ENCODE results near the gene RNF214.
"Not testable (repeated sequence)": the region's sequence is repeated elsewhere in the genome, so short reads cannot be mapped to it uniquely, and the experiment has no call there.

The RNF214 gene

DNA sequence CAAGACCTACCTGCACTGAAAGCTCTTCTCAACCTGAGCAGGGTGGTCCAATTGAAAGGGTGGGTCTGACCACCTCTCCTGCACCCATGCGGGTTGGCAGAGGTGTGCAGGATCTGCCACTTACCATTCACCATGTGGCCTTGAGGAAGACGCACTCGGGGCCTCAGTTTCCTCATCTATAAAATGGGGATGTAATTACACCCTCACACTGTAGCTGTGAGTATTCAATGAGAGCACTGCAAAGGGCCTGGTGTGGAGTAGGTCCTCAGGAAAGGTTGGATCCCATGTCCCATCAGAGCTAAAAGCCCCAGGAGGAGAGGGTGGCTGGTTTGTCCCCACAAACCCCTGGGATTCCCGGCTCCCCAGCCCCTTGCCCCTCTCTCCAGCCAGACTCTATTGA is 33.9 kb upstream of the RNF214 start:
- DNase-seq = no peak

DNA sequence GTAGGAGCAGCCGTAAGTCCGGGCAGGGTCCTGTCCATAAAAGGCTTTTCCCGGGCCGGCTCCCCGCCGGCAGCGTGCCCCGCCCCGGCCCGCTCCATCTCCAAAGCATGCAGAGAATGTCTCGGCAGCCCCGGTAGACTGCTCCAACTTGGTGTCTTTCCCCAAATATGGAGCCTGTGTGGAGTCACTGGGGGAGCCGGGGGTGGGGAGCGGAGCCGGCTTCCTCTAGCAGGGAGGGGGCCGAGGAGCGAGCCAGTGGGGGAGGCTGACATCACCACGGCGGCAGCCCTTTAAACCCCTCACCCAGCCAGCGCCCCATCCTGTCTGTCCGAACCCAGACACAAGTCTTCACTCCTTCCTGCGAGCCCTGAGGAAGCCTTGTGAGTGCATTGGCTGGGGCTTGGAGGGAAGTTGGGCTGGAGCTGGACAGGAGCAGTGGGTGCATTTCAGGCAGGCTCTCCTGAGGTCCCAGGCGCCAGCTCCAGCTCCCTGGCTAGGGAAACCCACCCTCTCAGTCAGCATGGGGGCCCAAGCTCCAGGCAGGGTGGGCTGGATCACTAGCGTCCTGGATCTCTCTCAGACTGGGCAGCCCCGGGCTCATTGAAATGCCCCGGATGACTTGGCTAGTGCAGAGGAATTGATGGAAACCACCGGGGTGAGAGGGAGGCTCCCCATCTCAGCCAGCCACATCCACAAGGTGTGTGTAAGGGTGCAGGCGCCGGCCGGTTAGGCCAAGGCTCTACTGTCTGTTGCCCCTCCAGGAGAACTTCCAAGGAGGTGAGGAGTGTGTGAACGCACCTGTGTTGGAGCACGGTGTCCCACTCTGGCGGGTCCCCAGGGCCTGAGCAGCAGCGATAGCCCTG is 33.2 kb upstream of the RNF214 start, which contains the start of gene TAGLN:
Gene TAGLN, plus strand, starts transcription at position 318 of the 863 bp plus-strand sequence. CDS start 3,644 bp downstream, outside the sequence.
- no peak for DNase-seq

DNA sequence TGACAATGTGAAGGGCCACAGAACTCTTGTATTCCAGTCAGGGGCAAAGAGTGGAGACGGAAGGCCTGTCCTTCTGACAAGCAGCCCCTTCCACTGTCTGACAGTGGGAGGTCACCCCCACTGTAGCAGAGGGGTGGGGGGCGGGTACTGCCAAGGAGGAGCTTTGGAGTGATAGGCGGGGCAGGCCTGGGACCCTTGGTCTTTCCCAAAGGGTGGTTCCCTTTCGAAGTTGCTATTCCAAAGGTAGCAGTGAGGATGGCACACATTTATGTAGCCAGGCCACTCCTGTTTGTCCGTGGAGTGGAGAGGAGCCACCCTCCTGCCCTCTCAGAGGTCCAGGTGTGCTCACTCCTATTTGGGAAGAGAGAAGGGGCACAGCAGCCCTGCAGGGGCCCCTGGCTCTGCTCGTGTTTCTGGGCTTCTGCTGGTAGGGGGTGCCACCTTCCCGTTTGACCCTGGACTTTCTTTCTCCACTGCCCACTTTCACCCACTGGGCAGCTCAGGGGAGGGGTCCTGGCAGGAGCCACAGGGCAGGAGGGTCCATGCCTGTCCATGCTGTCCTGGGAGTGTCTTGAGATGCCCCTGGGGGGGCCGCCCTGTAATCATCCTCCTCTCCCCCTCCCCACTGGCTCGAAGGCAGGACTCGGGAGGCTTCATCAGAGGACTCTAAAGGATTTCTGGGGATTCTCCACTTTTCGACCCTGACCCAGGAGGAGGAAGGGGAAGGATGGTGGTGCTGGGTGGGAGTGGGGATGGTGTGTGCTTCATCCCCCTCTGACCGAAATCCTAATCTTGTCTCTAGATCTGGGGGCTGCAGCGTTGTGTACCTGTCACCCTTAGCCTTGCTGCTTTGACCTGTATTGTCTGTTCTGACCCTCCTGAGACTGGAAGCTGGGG is 32.3 kb upstream of the RNF214 start:
- no peak for DNase-seq

DNA sequence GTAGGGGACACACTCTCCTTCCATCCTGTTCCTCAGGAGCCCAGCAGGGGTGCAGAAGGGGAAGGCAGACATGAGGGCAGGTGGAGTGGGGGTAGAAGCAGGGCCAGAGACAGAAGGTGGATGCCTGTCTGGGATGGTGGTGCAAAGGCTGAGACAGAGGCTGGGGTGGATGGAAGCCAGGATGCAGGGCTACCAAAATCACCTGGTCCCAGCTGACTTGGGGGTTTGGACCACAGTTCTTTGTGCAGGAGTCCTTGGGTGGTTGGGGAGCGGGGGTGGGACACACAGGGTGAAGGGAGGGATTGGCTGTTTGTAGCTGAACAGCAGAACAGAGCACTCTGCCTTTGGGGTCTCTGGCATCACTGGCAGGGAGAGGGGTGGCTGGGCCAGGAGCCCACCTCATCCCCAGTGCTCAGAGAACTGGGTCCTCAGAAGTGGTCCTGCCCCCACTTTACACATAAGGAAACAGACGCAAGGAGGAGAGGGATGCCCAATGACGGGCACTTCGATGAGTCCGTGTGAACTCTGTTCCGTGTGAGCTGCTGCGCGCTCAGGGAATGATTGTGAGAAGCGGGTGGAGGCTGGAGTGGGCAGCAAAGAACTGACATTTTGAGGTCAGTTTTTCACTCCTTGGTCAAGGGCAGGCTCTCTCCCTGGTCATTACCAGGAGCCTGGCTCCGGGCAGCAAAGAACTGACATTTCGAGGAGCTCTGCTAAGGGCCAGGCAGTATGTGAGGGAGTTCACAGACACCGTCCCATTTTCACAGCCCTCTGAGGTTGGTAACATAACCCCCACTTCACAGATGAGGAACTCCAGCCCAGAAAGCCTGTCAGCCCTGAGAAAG is 31.4 kb upstream of the RNF214 start:
- no peak for DNase-seq

DNA sequence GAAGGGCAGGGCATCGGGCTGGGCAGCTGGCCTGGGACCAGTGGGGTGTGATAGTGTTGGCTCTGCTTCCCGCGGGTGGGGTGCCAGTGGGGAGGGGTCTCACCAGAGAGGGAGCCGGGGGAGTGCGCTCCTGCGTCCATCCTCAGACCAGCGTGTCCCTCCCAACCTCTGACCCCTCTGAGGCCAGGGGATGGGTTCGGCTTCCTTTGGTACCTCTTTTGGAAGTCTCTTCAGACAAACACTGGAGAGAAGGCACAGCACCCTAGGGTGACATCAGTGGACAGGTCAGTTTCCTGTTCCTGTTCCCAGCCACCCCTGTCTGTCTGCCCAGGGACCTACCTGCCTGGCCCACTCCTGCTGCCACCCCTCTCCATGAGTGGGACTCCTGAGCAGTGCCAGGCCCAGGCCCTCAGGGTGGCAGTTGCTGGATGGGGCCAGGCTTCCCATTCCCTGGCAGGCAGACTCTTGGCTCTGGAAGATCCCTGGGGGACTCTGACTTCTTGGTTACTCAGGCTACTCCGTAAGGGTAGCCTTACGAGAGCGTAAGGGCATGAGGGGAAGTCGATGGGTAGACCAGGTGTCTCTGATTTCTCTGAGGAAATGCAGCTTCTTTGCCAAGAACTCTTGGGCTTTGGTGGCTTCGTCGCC is 30.7 kb upstream of the RNF214 start:
- DNase-seq = no peak

DNA sequence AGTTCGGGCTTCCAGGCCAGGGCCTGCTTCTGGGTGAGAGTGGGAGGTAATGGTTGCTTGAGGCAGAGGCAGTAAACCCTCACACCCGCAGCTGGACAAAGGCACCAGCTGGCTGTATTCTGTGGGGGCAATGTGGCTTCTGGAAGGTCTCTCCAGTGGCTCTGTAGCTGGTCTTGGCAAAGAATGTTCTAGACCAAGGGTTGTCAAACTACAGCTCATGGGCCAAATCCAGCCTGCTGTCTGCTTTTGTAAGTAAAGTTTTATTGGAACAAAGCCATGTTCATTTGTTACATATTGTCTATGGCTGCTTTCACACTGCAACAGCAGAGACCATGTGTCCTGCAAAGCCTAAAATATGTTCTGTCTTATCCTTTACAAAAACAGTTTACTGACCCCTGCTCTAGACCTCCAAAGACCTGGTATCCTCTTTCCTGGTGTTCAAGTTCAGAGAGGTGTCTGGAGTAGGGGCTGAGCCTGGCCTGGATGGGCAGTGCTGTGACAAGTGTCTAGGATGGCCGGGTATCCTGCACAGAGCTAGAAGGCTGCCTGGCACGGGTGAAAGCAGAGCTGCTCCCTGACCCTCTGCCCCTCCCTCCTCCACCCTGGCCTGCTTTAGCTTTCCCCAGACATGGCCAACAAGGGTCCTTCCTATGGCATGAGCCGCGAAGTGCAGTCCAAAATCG is 29.9 kb upstream of the RNF214 start:
- DNase-seq = no peak

DNA sequence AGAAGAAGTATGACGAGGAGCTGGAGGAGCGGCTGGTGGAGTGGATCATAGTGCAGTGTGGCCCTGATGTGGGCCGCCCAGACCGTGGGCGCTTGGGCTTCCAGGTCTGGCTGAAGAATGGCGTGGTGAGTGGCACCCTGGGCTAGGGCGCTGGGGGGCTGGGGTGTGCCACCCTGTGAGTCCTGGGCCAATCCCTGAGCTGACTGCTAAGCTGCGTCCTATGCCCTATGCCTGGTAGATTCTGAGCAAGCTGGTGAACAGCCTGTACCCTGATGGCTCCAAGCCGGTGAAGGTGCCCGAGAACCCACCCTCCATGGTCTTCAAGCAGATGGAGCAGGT is 29.4 kb upstream of the RNF214 start:
- no peak for DNase-seq

DNA sequence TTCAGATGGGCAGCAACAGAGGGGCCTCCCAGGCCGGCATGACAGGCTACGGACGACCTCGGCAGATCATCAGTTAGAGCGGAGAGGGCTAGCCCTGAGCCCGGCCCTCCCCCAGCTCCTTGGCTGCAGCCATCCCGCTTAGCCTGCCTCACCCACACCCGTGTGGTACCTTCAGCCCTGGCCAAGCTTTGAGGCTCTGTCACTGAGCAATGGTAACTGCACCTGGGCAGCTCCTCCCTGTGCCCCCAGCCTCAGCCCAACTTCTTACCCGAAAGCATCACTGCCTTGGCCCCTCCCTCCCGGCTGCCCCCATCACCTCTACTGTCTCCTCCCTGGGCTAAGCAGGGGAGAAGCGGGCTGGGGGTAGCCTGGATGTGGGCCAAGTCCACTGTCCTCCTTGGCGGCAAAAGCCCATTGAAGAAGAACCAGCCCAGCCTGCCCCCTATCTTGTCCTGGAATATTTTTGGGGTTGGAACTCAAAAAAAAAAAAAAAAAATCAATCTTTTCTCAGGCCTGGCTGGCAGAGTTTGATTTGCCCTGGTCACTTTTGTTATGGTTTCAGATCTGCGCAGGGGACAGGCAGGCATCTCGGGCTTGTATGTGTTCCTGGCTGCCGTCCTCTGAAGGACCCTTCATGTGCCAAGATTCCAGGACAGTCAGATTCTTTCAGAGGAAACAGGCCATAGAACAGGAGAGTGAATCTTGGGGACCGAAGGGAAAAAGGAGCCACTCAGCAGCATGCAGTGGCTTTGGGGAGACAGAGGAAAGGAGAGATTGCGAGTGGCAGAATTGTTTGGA is 28.0 kb upstream of the RNF214 start:
- no peak for DNase-seq

DNA sequence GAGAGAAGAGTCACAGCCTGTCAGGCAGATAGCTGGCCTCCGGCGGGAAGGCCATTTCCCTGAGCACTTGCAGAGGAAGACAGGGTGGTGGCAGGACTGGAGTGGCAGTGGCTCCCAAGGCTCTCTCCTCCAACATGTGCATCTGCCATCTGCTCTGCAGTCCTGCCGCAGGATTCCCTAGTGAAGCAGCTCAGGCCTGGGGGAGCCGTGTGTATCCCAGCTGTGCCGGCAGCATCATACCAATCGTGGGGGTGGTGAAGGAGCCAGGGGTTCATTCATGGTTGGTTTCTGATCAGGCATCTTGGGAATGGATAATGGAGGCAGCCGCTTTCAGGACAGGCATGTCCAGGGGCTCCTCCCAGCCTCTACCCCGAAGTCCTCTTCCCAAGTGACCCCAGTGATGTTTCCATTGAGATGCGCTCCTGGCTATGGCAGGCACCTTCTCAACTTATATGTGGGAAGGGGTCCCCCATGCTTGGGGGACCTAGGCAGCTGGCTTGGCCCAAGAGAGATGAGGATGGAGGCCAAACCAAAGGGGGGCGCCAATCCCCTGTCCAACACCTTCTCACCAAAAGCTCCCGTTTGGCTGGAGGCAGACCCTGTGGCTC is 27.2 kb upstream of the RNF214 start:
- DNase-seq = no peak

DNA sequence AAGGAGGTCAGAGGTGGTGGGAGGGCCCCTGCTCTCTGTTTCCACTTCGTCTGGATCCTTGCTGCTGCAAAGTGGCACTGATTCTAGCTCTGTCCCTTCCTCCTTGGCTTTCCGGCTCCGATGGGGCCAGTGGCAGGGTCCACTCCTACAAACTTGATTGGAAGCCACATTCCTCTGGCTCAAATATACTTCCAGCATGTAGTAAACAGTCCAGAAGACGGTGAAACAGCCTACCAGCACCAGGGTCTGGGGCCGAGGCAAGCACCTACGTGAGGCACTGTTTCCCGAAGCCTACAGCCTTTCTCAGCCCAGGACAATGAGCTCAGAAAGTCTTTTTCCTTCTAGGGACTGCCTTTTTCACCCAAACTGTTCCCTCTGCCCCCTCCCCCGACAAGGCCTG is 26.4 kb upstream of the RNF214 start:
- not testable (repeated sequence) for DNase-seq

DNA sequence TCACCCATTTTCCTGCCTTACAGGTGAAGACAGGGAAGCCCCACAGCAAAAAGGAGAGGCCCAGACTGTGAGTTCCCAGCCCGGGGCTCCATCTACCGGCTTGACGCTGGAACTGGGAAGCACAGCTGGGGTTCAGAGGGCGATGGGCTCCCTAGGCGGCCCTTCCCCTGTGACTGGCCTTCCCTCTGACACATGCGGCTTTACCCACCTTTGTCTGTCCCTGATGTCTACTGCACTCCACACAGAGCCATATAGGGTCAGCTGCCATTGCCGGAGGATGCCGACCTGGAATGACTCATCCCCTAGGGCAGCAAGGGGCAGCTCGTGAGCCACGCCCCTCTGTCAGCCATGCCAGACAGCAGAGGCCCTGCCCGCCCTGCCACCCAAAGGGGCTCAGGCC is 25.6 kb upstream of the RNF214 start:
- not testable (repeated sequence) for DNase-seq

DNA sequence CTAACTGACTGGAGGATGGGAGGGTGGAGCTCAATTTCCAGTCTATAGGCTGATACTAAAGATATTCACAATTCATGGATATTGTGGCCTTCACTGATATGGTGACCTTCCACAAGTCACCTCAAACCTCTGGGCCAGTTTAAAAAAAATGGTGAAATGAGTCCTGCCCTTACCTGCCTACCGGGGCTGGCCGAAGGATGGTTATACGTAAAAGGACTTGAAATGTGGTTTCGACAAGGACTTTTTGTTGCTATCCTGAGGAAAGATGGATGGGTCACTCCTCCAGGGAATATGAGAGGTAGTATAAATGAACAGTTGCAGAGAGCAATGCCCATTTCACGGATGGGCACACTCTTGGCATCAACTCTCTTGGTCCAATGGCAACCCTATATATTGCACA is 25.0 kb upstream of the RNF214 start:
- DNase-seq = not testable (repeated sequence)

DNA sequence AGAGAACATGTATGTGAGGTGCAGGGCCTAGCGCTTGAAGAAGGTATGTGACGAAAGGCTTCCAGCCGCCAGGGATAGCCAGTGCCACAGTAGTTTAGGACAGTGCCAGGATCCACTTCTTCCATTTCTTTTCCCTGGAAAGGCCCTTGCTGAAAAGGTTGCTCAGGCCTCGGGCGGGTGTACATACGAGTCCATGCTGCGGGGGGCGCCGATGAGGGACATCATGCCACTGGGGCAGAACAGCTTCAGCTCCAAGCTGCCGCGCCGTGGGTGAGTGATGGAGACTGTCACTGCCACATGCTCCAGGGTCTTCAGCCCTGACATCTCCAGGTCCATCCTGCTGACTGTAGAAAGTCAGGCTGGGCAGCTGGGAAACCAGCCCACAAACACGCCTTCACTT is 23.8 kb upstream of the RNF214 start:
- not testable (repeated sequence) for DNase-seq

DNA sequence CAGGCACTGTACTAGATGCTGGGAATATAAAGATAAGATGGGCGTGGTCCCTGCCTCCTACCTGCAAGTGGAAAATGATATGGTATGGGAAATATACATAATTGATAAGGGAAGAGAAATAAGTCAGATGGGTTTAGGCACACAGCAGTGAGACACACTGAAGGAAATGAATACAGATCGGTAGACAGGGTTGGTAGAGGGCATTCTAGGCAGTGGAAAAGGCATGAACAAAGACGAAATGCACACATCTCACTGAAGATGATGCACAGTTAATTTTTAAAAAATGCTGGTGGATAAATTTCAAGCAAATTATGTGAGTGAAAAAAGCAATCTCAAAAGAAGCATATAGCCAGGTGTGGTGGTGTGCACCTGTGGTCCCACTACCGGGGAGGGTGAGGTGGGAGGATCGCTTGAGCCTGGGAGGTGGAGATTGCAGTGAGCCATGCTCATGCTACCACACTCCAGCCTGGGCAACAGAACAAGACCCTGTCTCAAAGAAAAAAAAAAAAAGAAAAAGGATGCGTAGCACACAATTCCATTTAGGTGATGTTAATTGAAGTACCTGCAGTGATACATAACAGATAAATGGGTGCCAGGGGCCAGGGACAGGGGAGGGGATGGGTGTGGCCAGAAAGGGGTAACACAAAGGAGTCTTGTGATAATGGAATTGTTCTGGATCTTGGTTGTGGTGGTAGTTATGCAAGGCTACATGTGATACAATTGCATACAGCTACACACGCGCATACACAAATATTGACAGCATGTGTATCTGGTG is 22.9 kb upstream of the RNF214 start:
- not testable (repeated sequence) for DNase-seq

DNA sequence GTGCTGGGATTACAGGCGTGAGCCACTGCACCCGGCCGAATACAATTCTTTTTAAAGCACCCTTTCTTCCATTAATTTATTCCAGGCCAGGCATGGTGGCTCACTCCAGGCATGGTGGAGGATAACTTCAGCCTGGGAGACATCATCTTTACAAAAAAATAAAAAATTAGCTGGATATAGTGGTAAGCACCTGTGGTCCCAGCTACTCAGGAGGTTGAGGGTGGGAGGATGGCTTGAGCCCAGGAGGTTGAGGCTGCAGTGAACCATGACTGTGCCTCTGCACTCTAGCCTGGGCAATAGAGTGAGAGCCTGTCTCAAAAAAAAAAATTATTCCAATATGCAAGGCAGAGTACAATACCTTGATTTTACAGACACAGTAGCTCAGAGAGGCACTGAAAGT is 21.9 kb upstream of the RNF214 start:
- DNase-seq = no peak

DNA sequence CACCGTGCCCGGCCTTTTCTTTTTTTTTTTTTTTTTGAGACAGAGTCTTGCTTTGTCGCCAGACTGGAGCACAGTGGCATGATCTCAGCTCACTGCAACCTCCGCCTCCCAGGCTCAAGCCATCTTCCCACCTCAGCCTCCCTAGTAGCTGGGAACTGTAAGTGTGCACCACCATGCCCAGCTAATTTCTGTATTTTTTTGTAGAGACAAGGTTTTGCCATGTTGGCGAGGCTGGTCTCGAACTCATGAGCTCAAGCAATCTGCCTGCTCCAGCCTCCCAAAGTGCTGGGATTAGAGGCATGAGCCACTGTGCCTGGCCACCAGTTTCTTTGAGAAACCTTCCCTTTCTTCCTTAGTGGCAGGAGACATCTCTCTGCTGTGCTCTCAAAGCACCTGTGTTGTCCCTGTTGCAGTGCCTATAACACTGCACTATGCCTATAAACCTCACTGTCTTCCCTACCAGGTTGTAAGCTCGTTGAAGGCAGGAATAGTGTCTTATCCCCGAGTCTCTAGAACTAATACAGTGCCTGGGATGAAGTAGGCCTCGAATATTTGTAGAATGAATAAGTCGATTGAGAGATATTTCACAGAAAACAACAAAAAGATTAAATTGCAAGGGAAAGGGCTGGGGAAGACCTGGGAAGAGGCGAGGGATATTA is 19.6 kb upstream of the RNF214 start:
- DNase-seq = no peak

DNA sequence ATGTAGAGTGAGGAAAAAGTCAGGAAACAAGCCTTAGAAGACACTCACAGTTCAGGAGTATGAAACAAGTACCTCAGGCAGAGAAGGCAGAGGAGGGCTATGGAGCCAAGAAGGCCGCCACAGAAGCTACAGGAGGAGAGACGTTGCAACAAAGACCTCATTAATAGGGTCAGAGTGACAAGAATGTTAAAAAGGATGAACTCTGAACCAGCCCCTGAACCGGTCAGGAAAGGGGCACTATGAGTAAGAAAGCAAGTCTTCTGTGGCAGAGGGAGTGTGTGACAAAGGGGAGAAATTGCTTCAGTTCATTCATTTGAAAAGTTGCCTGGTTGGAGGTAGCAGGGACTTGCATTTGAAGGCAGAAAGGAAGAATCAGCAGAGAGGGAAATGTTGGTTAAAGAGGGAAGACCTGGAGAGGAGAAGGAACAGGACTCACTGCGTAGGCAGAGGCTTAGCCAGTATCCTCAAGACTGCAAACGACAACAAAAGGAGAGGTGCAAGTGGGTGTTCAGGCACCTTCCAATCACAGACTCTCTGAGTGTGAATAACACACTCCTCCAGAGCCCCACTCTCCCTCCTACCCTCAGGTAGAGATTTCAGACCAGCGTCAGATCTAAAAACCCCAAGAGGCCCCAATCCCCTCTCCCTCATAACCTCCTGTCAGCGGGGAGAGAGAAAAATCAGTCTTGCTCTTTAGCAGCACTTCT is 17.9 kb upstream of the RNF214 start:
- no peak for DNase-seq

All from hippocampal formation (tissue), 2 donors.